ENCODE results near the gene EPB41L4A.

The EPB41L4A gene

DNA sequence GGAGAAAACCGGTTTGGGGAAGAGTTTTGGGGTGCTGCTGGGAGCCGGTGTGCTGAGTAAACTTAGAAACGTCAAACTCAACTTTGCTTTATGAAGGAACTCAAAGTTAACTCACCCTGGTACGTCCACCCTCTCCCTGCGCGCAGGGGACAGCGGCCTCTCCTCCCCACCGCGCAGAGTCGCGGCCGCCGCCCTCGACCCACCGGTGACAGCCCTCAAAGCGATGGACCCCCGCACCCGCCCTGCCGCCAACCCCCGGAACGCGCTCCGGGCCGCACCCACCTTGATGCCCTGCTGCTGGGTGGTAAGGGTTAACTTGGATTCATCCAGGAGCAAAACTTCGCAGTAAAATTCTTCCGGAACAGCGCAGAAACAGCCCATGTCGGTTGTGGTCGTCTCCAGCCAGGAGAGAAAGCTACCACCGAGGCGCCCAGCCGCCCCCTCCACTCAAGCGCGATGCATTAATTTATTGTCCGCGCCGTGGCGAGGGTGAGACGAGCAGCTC lies 366 bp downstream of the EPB41L4A start:
- DNase-seq = no peak
- no peaks in the 10 kb centered on the region for H3K9me2 ChIP-seq (replicated peaks; ENCODE audit: insufficient read depth, low read length)
- H3K27me3 ChIP-seq (replicated peaks; ENCODE audit: insufficient read depth, low read length) = 0 out of 2 replicates have a peak, but pooled peaks cover 6% of the 10 kb centered on the region

DNA sequence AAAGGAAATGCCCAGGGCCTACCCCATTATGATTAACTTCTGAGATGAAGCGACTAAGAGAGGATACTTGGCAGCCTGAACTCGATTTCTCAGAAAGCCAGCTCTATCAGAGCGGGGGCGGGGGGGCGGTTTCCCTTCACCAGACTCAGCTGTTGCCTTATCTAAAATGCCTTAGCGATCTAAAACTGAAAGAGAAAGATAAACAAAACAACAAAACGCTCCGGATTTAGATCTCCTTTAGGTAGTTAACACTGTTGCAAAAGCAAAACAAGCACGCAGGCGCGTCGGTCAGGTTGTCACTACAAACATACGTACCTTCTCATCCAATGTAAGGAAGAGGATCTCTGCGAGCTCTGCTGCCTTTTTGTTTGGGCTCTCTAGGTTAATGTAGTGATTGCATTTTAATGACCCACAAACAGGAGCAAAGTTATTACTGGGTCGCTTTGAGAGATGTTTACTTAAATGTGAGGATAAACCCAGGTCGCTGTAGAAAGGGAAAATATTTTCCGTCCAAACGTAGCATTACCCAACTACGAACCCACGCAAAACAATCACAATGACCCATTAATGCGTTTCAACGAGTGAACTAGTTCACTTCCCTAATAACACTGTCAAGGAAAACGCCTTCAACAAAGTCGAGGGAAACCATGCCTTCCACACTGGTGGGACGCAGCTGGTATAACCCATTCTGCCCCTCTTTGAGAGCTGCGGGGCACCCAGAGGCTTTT lies 982 bp downstream of the EPB41L4A start:
- H3K27ac ChIP-seq (ENCODE audit: low read length) = peak overlapping the region; percentile 47; the same call in 1 of the 2 replicates
- no peaks in the 10 kb centered on the region for H3K79me2 ChIP-seq (ENCODE audit: low read length)
- H3K4me3 ChIP-seq (ENCODE audit: low read length) = peak overlapping the region; percentile 80
- H3K9me2 ChIP-seq (replicated peaks; ENCODE audit: insufficient read depth, low read length) = no peaks in the 10 kb centered on the region
- peak overlapping the region; percentile 92 for H2AFZ ChIP-seq (ENCODE audit: low read length)
- peak; percentile 94 for DNase-seq
- no peaks in the 10 kb centered on the region for H3K9me3 ChIP-seq (replicated peaks; ENCODE audit: insufficient read depth, low read length)
- peak overlapping the region; percentile 90 for H3K4me2 ChIP-seq (ENCODE audit: low read depth, low read length)
- 0 out of 2 replicates have a peak, but pooled peaks cover 6% of the 10 kb centered on the region for H3K27me3 ChIP-seq (replicated peaks; ENCODE audit: insufficient read depth, low read length)
- TF ChIP-seq EZH2 (optimal IDR thresholded peaks at IDR 0.05; ENCODE audit: low read depth, low read length) = no peak
- TF ChIP-seq, protein P1, sequence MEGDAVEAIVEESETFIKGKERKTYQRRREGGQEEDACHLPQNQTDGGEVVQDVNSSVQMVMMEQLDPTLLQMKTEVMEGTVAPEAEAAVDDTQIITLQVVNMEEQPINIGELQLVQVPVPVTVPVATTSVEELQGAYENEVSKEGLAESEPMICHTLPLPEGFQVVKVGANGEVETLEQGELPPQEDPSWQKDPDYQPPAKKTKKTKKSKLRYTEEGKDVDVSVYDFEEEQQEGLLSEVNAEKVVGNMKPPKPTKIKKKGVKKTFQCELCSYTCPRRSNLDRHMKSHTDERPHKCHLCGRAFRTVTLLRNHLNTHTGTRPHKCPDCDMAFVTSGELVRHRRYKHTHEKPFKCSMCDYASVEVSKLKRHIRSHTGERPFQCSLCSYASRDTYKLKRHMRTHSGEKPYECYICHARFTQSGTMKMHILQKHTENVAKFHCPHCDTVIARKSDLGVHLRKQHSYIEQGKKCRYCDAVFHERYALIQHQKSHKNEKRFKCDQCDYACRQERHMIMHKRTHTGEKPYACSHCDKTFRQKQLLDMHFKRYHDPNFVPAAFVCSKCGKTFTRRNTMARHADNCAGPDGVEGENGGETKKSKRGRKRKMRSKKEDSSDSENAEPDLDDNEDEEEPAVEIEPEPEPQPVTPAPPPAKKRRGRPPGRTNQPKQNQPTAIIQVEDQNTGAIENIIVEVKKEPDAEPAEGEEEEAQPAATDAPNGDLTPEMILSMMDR (IDR thresholded peaks at IDR 0.05; ENCODE audit: low read length) = no peak
- TF ChIP-seq EZH2phosphoT487 (IDR thresholded peaks at IDR 0.05; ENCODE audit: low read length) = no peak
- H4K20me1 ChIP-seq (ENCODE audit: insufficient read depth, low read length) = no peaks in the 10 kb centered on the region
- H3K4me1 ChIP-seq (ENCODE audit: low read length) = 0 out of 2 replicates have a peak, but pooled peaks cover under 1% of the 10 kb centered on the region
- peaks cover 17% of the 10 kb centered on the region for H3F3A ChIP-seq (ENCODE audit: insufficient read depth, low read length)
- peak overlapping the region; percentile 30; the same call in 1 of the 2 replicates for H3K9ac ChIP-seq (ENCODE audit: low read length)
- H3K36me3 ChIP-seq (replicated peaks; ENCODE audit: insufficient read depth, low read length) = no peaks in the 10 kb centered on the region

More for the DNA sequence above, 366 bp downstream of the EPB41L4A start:
- peak overlapping the region; percentile 47; the same call in 1 of the 2 replicates for H3K27ac ChIP-seq (ENCODE audit: low read length)
- H3F3A ChIP-seq (ENCODE audit: insufficient read depth, low read length) = peaks cover 17% of the 10 kb centered on the region
- H3K4me2 ChIP-seq (ENCODE audit: low read depth, low read length) = peak overlapping the region; percentile 90
- H3K4me1 ChIP-seq (ENCODE audit: low read length) = no peaks in the 10 kb centered on the region
- no peaks in the 10 kb centered on the region for H4K20me1 ChIP-seq (ENCODE audit: insufficient read depth, low read length)
- H2AFZ ChIP-seq (ENCODE audit: low read length) = peak overlapping the region; percentile 92
- peak overlapping the region; percentile 80 for H3K4me3 ChIP-seq (ENCODE audit: low read length)
- TF ChIP-seq EZH2 (optimal IDR thresholded peaks at IDR 0.05; ENCODE audit: low read depth, low read length) (no peak), EZH2phosphoT487 (IDR thresholded peaks at IDR 0.05; ENCODE audit: low read length) (no peak)
- TF ChIP-seq, protein P1 (IDR thresholded peaks at IDR 0.05; ENCODE audit: low read length) = no peak
- H3K36me3 ChIP-seq (replicated peaks; ENCODE audit: insufficient read depth, low read length) = no peaks in the 10 kb centered on the region
- no peaks in the 10 kb centered on the region for H3K79me2 ChIP-seq (ENCODE audit: low read length)
- H3K9ac ChIP-seq (ENCODE audit: low read length) = peak overlapping the region; percentile 30; the same call in 1 of the 2 replicates
- H3K9me3 ChIP-seq (replicated peaks; ENCODE audit: insufficient read depth, low read length) = no peaks in the 10 kb centered on the region

DNA sequence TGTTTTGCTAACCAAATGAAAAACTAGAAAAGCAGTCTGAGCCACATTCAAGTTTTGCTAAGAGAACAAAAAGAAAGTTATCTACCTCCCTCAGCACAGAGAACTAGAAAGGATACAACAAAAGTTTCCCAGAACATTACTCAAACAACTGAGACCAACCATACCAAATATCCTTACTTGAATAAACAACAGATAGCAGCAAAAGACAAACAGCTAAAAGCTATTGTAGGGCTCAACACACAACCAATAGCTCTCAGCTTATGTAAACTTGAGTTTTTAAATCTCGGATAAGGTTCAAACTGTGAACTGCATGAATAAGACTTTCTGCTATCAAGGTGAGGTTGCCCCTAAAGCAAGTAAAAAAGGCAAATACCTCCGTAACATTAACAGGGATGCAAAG lies 3.5 kb downstream of the EPB41L4A start:
- Histone ChIP-seq H3K4me3 (ENCODE audit: low read length) (no peak overlapping the region), H3K4me2 (ENCODE audit: low read depth, low read length) (no peak overlapping the region), H3K27me3 (replicated peaks; ENCODE audit: insufficient read depth, low read length) (no peaks in the 10 kb centered on the region), H3K9me3 (replicated peaks; ENCODE audit: insufficient read depth, low read length) (no peaks in the 10 kb centered on the region), H4K20me1 (ENCODE audit: insufficient read depth, low read length) (no peaks in the 10 kb centered on the region), H3K36me3 (replicated peaks; ENCODE audit: insufficient read depth, low read length) (no peaks in the 10 kb centered on the region), H3F3A (ENCODE audit: insufficient read depth, low read length) (peaks cover 17% of the 10 kb centered on the region), H3K27ac (ENCODE audit: low read length) (no peak overlapping the region), H3K4me1 (ENCODE audit: low read length) (peaks cover 10% of the 10 kb centered on the region), H3K9me2 (replicated peaks; ENCODE audit: insufficient read depth, low read length) (no peaks in the 10 kb centered on the region), H2AFZ (ENCODE audit: low read length) (no peak overlapping the region), H3K9ac (ENCODE audit: low read length) (no peak overlapping the region), H3K79me2 (ENCODE audit: low read length) (no peaks in the 10 kb centered on the region)
- no peak for DNase-seq
- TF ChIP-seq EZH2 (optimal IDR thresholded peaks at IDR 0.05; ENCODE audit: low read depth, low read length) = no peak
- TF ChIP-seq, protein P1 (IDR thresholded peaks at IDR 0.05; ENCODE audit: low read length) = no peak
- no peak for TF ChIP-seq EZH2phosphoT487 (IDR thresholded peaks at IDR 0.05; ENCODE audit: low read length)
